ENCODE measurements around the gene GOLM1. TPM values are rescaled to one million over a fixed set of nuclear protein-coding genes. Genes with fewer than 3 reads are reported as not detected.

The GOLM1 gene
- total RNA-seq, 1 experiment from 2014 or later: 71.6 TPM

DNA sequence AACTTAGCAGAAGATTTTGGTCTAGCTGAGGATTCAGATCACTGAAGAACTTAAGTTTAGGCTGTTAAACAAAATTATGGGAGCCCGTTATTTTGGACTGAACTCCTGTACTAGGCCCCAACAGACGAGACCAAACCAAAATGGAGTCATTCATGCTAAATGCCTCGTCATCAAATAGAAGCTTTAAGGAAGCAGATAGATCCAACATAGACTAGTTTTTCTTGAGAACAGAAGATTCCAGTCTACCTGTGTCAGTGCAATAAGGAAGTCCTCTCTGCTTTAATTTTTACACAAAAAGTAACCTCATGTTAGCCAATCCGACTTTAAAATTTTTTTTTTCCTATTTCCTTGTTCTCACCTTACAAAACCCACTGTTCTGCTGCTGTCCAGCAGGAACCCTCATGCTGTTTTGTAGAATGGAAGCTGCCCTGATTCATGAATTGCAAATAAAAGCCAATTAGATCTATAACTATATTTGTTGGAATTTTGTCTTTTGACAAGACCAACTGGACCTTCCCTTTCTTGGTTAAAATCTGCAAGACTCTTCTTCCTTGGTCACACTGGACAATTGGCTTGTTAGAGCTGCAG, 29.0 kb upstream of the GOLM1 start:
- H3K27ac Mint-ChIP-seq: no peak overlapping the region
- Histone ChIP-seq H4K91ac (ENCODE audit: insufficient read length, low read depth, low read length) (no peak overlapping the region), H3K23me2 (ENCODE audit: insufficient read length, low read depth, low read length, poor library complexity, severe bottlenecking) (no peaks in the 10 kb centered on the region), H2AFZ (ENCODE audit: low read length) (no peak overlapping the region), H3K23ac (ENCODE audit: insufficient read length, low read depth, low read length) (no peak overlapping the region), H2BK120ac (ENCODE audit: low read depth, low read length, poor library complexity, severe bottlenecking) (no peak overlapping the region), H3K18ac (ENCODE audit: insufficient read length, low read depth, low read length) (no peak overlapping the region), H3K79me1 (ENCODE audit: insufficient read depth, low read depth, low read length, poor library complexity, severe bottlenecking) (no peaks in the 10 kb centered on the region), H4K8ac (replicated peaks; ENCODE audit: insufficient read length, low read depth, low read length) (no peak overlapping the region), H3K4ac (ENCODE audit: low read depth, low read length) (no peak overlapping the region), H4K20me1 (ENCODE audit: control insufficient read depth, insufficient read depth, insufficient read length) (no peaks in the 10 kb centered on the region), H3K4me2 (ENCODE audit: insufficient read depth, insufficient read length, low read length) (no peak overlapping the region), H3K27ac (ENCODE audit: insufficient read length, low read depth, low read length) (no peak overlapping the region), H2BK15ac (ENCODE audit: low read depth, low read length) (no peak overlapping the region), H3K56ac (ENCODE audit: insufficient read length, low read depth, low read length) (no peak overlapping the region), H3K27me3 (ENCODE audit: insufficient read depth, low read length) (no peaks in the 10 kb centered on the region), H2BK12ac (ENCODE audit: insufficient read length, low read depth, low read length) (peak overlapping the region; percentile 67), H2BK20ac (ENCODE audit: low read depth, low read length, poor library complexity, severe bottlenecking) (no peak overlapping the region), H3K9me3 (ENCODE audit: control insufficient read depth, low read depth, low read length) (no peaks in the 10 kb centered on the region), H3K79me2 (ENCODE audit: insufficient read depth, low read length) (no peaks in the 10 kb centered on the region), H3K9ac (ENCODE audit: extremely low read depth, insufficient read length, low read length) (no peak overlapping the region), H4K5ac (ENCODE audit: insufficient read length, low read depth, low read length) (no peak overlapping the region), H3K4me1 (ENCODE audit: insufficient read depth, low read length) (peaks cover 9% of the 10 kb centered on the region; the same call in 1 of the 2 replicates), H2BK5ac (ENCODE audit: insufficient read length, low read length) (no peak overlapping the region), H3K14ac (ENCODE audit: insufficient read depth, low read length) (no peak overlapping the region), H2AK5ac (ENCODE audit: insufficient read length, low read length) (no peak overlapping the region), H3T11ph (ENCODE audit: low read length) (no peak overlapping the region)
- H3K27me3 Mint-ChIP-seq (ENCODE audit: low read depth): no peaks in the 10 kb centered on the region; the same call in none of the 2 replicates
- WGBS (ENCODE audit: extremely low coverage, insufficient read length, low lambda C conversion rate): no CpG with 5 or more reads among the region's 4 CpGs
- TF ChIP-seq, protein P1, sequence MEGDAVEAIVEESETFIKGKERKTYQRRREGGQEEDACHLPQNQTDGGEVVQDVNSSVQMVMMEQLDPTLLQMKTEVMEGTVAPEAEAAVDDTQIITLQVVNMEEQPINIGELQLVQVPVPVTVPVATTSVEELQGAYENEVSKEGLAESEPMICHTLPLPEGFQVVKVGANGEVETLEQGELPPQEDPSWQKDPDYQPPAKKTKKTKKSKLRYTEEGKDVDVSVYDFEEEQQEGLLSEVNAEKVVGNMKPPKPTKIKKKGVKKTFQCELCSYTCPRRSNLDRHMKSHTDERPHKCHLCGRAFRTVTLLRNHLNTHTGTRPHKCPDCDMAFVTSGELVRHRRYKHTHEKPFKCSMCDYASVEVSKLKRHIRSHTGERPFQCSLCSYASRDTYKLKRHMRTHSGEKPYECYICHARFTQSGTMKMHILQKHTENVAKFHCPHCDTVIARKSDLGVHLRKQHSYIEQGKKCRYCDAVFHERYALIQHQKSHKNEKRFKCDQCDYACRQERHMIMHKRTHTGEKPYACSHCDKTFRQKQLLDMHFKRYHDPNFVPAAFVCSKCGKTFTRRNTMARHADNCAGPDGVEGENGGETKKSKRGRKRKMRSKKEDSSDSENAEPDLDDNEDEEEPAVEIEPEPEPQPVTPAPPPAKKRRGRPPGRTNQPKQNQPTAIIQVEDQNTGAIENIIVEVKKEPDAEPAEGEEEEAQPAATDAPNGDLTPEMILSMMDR (conservative IDR thresholded peaks at IDR 0.05): no peak
- H3K4me1 Mint-ChIP-seq: peaks cover 45 to 47% of the 10 kb centered on the region in 2 experiments
- H3K4me3 Mint-ChIP-seq: no peak overlapping the region
- H3K9me3 Mint-ChIP-seq: no peaks in the 10 kb centered on the region; a peak in 1 of 5 replicates
- peaks cover 0 to 3% (median 0%) of the 10 kb centered on the region in 3 experiments; a peak in 1 of 7 replicates for H3K36me3 Mint-ChIP-seq (ENCODE audit: insufficient read depth in 1 of 3, low read depth in 3 of 3)
- no peak for DNase-seq

Data from H9 (cell line).